NCI-H460 (cell line): ENCODE data around the gene MTIF3. TPM values are rescaled to one million over a fixed set of nuclear protein-coding genes. Genes with fewer than 3 reads are reported as not detected.

Experiments used
- DNase-seq: peaks from one replicate; pipeline ENCODE4 v3.0.0-alpha.2; 2016; ENCODE audit warnings: low read depth; ENCODE audit errors: extremely low read depth
- polyA plus RNA-seq: library from polyadenylated mRNA; depleted of rRNA; stranded (reverse); fragments of >200 nt; gene quantifications from 2 replicates; pipeline ENCODE4 v1.2.3, GENCODE V29; 2014; cell fraction: nucleus; rRNA removed
- total RNA-seq: library from RNA; depleted of rRNA; stranded (reverse); fragments of >200 nt; shearing (Covaris generic); gene quantifications from 2 replicates; pipeline ENCODE4 v1.2.3, GENCODE V29; 2014; rRNA removed

The MTIF3 gene
- total RNA-seq = 67.2 and 87.9 TPM in 2 replicates
- polyA plus RNA-seq = 14.6 and 21.4 TPM in 2 replicates

- peak; percentile 83 for DNase-seq
Measured at GRCh38 chr13:27449936-27450828, at the start of gene MTIF3. TSS of gene MTIF3 (minus strand) at chr13:27450564. CDS start at chr13:27440448, 10,116 bp downstream.

DNA sequence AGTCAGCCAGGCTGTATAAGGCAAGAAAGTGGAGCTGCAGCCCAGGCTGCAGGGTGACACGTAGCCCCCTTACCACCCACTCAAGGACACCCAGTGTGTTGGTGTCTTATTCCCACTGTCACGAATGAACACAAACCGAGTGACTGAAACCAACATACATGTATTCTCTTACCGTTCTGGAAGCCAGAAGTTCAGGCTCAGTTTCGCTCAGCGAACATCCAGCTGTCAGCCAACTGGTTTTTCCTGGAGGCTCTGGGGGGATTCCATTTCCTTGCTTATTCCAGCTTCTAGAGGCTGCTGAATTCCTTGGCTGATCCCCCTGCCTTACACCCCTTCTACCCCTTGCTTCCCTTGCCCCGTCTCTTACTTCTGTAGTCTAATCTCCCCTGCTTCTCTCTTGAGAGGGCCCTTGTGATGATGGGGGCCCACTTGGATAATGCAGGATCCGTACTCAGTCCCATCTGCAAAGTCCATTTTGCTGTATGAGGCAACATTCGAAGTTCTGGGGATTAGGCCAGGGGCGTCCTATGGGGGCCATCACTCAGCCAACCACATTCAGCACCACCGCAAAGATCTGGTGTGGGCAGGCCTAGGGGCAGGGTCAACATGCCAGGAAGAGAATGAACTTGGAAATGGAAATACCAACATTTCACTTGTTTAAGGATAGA is 47.3 kb upstream of the MTIF3 start:
- no peak for DNase-seq

DNA sequence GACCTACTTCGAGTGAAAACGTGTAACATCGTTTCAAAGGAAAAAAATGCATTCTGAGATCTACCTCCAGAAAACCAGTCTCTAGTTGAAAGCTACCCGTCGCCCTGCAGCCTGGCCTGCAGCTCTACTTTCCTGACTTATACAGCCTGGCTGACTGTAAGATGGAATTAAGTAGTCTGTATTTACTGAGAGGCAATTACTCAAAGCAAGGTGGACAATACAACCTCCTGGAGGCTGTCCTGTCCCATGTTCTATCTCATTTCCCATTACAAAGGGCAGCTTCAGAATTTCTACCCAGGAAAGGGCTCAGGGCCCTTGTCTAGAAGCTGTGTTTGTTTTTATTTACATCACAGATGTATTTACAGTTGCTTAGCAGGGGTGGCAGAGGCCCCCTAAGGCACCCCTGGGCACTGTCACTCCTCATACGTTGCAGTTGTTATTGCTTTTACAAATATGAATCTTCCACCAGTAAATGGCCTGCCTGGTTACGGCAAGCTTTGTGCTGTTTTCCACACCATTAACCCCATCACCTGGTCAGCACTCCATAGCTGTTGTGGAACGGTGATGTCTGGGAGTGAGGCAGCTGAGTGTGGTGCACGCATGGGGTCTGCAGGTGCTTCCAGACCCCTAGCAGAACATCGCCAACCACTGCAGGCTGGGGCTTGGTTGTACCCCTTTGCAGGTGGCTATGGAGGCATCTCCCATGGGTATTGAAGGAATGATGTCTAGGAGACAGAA is 46.3 kb upstream of the MTIF3 start:
- DNase-seq = no peak

- no peak for DNase-seq
Measured at GRCh38 chr13:27496006-27496405, 45.6 kb upstream of the MTIF3 start.

DNA sequence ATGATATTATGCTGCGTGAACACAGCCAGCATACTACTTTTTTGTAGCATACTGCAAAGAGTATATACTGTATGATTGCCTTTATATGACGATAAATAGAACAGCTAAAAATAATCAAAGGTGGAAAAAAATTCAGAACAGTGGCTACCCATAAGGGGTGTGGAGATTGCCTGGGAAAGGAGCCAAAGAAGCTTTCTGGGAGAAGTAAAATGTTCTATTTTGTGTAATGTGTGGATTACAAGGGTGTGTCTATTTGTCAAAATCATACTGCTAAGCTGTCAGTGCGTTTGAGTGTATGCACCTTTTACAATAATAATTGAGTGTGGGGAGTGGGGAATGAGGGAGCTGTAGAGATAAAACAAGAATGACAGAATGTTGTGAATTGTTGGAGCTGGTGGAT is 45.2 kb upstream of the MTIF3 start:
- DNase-seq = no peak

GRCh38 chr13:27493981-27494380 is 43.6 kb upstream of the MTIF3 start:
- DNase-seq = no peak

DNA sequence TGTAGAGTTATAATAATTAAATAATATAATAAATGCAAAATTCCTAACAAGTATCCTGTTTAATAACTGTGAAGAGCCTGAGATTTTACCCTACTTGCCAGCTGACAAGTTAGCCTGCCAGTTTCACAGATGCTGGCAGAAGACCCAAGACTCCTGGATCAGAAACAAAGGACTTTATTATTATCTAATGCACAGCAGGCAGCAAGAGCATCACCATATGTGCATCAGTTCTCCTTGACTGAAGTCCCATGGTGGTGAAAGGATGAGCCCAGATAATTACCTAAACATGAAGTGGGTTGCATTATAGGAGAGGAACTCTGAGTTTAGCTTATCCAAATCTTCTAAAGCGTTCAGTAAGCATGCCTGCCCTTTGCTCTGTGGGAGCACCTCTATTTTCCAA is 39.1 kb upstream of the MTIF3 start:
- DNase-seq = no peak

DNA sequence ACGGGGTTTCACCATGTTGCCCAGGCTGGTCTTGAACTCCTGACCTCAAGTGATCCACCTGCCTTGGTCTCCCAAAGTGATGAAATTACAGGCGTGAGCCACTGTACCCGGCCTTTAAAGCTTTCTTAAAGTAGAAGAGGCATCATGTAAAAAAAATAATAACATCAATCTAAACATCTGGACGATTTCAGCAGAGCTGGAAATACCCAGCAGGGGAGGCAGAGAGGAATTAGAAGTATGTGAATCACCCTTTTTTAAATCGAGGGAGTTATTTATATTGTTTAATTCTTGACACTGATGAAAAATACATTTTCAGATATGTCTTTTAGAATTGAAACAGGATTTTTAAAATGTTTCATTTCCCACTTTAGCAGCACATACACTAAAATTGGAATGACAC is 37.4 kb upstream of the MTIF3 start:
- DNase-seq = no peak

GRCh38 chr13:27483421-27483820 is 33.1 kb upstream of the MTIF3 start:
- no peak for DNase-seq

- DNase-seq = no peak
Measured at GRCh38 chr13:27482983-27483382, 32.6 kb upstream of the MTIF3 start.

- peak; percentile 4 for DNase-seq
Measured at GRCh38 chr13:27481766-27482165, 31.4 kb upstream of the MTIF3 start.

- peak; percentile 33 for DNase-seq
Measured at GRCh38 chr13:27476943-27477703, 26.8 kb upstream of the MTIF3 start.

GRCh38 chr13:27474751-27475268 is 24.4 kb upstream of the MTIF3 start:
- no peak for DNase-seq

- DNase-seq = no peak
Measured at GRCh38 chr13:27472941-27473340, 22.6 kb upstream of the MTIF3 start.

- no peak for DNase-seq
Measured at GRCh38 chr13:27472441-27472840, 22.1 kb upstream of the MTIF3 start.

DNA sequence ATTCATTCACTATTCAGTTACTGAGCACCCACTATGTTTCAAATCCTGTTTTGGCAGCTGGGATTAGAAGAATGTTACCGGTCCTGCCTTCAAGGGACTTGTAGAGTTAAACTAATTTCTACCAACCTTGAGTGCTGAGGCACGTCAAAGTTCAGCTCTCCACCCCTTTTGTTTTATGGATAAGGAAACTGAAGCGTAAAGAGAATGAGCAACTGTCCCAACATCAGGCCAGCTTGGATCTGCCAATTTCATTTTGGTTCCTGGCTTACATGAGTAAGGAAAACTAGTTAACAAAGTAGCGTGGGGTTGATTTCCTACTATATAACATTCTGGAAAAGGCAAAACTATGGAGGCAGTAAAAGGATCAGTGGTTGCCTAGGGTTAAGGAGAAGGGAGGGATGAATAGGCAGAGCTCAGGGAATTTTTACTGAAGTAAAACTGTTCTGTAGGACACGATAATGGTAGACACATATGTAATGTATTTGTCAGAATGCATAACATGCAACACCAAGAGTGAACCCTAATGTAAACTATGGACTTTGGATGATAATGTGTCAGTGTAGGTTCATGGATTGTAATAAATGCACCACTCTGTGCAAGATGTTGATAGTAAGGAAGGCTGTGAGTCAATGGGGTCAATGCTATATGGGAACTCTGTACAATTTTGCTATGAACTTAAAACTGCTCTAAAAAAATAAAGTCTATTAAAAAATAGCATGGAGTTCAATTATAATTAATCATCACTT is 19.9 kb upstream of the MTIF3 start:
- DNase-seq = no peak

DNA sequence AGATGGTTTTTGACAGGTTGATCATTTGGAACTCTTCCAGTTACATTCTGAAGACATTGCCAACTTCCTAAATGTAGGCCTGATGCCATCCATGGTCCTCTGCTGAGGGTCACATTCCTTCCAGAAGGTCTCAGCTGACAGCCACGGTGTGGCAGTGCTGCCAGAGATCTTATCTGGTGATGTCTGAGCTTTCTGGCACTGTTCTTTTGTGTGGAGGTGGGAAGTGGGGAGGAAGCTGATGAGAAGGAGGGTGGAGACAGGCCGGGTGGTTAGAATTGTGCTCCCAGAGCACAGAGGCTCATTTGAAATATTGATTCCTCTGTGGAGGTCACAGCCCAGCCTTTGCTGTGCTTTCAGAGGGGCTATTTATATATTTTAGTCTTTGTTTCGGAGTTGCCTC is 16.1 kb upstream of the MTIF3 start:
- no peak for DNase-seq

- no peak for DNase-seq
Measured at GRCh38 chr13:27465611-27466010, 15.2 kb upstream of the MTIF3 start.

- no peak for DNase-seq
Measured at GRCh38 chr13:27463500-27463899, 13.1 kb upstream of the MTIF3 start.
